GM19035 (cell line): ENCODE results near the gene MTCL1.
A peak's percentile ranks its signal among the peaks of the same experiment; 100 is the strongest.

ENCODE experiments used
- ATAC-seq: cut with Tn5 transposase; IDR thresholded peaks from one replicate; pipeline ENCODE4 v1.9.1; 2021; ENCODE audit not compliant: unreplicated experiment

The MTCL1 gene

GRCh38 chr18:8686611-8687010 lies 18.7 kb upstream of the MTCL1 start:
- no peak for ATAC-seq

DNA sequence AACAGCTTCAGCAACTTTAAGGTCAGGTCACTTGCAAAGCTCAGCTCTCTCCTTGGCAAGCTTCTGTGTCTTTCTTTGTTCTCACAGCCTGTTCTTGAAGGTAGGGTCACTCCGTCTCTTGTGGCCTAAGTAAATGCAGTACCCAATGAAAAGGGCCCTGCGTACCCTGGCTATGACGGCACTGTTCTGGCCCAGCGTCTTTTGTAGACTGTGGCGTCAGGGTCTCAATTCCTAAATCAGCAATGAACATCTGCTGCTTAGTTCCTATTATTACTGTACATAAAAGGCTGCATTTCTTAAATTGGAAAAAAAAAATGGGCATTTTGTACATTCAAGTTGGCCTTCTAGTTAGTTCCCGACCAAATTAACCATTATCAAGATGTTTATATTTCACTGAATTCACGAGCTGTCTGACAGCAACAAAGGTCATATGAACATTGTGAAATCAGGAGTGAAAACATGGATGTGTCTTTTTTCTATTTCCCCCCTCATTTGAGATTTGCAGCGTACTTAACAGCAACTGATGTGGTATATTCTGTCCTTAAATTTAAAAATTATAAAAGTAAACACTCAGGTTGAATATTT lies 17.0 kb upstream of the MTCL1 start:
- ATAC-seq, result no peak

DNA sequence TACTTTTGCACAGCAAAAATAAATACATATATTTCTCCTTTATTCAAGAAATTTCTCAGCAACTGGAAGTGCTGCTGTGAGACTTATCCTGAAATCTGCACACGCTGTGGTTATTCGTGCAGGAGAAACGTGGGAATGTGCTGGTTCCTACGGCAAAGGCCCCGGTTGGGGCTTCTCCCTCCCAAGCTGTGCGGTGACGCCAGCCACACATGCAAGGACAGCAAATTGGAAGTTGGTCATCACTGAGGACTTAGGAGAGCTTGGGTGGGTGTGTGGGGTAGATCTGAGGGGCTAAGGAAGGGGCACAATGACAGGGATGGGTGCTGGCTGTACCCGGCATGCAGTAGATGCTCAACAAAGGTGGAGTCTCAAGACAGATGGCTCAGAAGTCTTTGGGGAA lies 16.5 kb upstream of the MTCL1 start:
- no peak for ATAC-seq

GRCh38 chr18:8689517-8689916 lies 15.8 kb upstream of the MTCL1 start:
- ATAC-seq, result no peak

GRCh38 chr18:8694891-8695290 lies 10.5 kb upstream of the MTCL1 start:
- no peak for ATAC-seq

GRCh38 chr18:8695932-8696517 lies 9.3 kb upstream of the MTCL1 start:
- no peak for ATAC-seq

GRCh38 chr18:8696749-8697211 lies 8.6 kb upstream of the MTCL1 start:
- peak; percentile 91 for ATAC-seq

- ATAC-seq, result no peak
Measured at GRCh38 chr18:8699126-8699525, 6.2 kb upstream of the MTCL1 start.

- no peak for ATAC-seq
Measured at GRCh38 chr18:8699948-8700347, 5.4 kb upstream of the MTCL1 start.

DNA sequence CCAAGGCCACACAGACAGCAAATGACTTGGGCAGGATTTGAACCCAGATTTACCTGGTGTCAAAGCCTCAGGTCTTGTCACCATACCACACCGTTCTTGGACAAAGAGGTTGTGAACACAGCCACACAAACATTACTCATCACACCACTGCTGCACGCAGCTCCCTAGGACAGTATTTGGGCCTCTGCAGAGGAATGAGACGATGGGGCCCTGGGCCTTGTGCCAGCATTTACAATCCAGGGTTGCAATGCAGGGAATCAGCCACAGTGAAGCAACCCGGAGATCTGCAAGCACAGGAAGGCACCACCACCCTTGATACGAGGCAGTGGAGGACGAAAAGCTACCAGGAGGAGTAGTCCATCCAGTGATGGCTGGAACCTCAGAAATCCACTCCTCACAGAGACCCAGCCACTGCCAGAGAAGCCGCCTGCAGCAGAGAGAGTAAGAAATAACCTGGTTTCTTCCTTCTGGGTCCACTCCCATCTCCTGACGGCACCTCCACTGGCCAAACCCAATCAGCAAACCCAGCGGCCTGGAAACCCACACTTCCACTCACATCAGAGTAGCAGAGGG lies 3.7 kb upstream of the MTCL1 start:
- no peak for ATAC-seq

- ATAC-seq, result no peak
Measured at GRCh38 chr18:8702668-8703067, 2.7 kb upstream of the MTCL1 start.

DNA sequence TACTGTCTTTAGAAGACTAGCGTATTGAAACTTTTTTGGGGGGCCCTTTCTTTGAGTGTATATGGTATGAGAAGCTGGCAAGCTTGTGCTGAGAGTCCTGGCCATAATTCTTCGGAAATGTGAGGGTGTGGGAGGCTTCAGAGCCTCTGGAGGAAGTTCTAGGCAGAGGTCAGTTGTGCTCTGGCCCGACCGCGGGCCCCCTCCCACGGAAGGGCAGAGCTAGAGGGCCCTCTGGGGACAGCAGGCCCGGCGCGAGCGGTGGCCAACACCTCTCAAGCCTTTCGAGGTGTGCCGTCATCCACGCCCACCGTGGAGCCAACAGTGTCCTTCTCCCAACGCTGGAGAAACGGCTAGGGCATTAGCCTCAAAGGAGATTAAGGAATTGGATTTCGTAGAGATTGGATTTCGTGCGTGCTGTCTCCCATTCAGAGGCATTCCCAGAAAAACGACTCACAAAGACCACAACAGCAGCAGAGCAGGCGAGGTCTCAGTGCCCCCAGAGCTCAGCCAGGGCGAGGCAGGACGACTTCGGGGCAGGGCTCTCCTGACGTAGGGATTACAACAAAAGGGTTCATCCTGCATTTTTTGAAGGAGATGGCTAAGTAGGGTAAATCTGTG lies 2.2 kb upstream of the MTCL1 start:
- no peak for ATAC-seq

- ATAC-seq, result no peak
Measured at GRCh38 chr18:8703781-8704301, 1.5 kb upstream of the MTCL1 start.

DNA sequence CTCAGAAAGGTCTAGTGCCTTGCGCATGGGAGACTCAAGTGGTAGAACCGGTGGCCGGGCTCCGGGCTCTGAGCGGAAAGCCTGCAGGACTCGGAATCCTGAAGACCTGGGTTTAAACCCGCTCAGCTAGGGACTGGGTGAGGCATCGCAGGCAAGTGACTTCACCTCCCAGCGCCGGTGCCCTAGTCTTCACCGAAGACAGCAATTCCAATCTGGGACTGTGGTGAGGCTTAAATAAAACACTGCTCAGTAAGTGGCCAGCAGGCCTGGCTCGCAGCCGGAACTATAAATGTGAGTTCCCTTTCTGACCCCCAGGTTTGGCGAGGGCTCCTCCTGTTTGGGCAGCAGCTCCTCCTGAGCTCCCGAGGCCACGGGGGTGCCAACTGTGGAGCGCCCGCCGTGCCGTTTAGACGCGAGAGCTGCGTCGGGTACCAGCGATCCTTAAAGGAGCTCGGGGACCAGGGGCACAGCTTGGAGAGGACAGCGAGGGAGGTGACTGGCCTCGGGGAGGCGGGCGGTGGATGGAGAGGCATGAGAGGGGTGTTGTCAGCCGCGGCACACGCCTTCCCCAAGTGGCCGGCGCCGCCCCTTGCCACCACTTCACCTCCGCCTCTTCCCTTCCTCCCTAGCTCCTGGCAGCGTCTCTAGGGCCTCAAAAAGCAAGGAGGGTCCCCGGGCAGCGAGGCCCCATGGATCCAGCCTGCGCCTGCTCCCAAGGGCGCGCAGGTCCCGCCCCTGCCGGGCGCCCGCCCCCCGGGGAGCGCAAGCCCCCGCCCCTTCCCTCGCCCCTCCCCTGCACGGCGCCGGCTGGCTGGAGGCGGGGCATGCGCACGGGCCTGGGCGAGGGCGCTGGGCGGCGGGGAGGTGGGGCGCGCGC lies 757 bp upstream of the MTCL1 start:
- peak; percentile 86 for ATAC-seq

GRCh38 chr18:8705961-8706790 lies 820 bp downstream of the MTCL1 start:
- no peak for ATAC-seq

DNA sequence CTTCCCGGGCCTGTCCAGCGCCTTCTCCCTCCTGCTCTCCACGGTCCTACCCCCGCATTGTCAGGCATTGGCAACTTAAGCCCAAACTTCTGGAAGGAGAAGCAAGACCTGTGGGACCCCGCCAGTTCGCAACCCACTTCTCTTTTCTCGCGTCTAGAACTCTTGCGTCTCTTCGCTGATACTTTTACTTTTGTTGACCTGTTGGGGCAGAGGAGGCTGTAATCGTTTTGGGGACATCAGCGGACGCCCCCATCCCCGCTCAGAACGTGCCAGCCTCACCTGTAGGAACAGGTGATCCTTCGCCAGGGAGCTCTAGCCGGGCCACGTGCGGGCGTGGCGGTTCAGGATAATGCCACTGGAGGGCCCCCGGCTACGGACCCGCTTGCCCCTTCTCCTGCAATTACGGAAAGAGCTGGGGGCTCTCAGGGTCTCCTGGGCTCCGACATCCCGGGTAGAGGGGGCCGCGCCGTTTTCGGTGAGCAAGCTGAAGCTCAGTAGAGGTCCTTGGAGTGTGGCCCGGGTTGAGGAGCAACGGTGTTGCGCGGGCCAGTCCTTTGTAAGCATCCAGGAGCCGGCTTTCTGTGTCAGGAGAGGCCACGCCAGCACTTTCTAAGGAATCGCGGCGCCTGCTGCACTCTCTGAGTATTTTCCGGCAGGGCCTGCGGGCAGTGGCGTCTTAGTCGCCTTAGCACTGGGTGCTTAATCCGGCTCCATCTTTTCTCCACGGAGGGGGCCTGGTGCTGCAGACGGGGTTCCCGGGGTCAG lies 1.6 kb downstream of the MTCL1 start:
- ATAC-seq, result no peak

GRCh38 chr18:8707556-8708300 lies 2.4 kb downstream of the MTCL1 start:
- no peak for ATAC-seq

DNA sequence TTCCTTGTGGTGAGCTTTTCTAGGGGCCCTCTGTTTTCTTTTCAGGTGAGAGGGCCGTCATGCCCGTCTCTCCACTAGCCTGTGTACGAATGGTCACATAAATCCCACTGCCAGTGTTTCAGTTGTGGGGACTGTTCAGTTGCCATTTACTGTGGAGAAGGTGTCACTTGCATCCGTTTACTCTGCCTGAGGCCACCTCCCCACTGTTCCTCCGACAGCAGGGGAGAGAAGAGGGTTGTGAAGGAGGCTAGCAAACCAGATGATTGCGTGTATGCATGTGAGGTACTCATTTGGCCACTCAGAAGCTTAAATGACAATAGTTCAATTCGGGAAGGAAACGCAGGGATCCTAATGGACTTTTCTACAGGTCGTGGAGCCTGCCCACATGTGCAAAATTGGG lies 3.3 kb downstream of the MTCL1 start:
- no peak for ATAC-seq
